SU-DHL-6 (cell line): ENCODE data around the gene PAIP2.

Experiments used
- CTCF ChIP-seq: fragments of 200-600 bp; sonication (generic); IDR thresholded peaks from one replicate; pipeline ENCODE4 v1.5.1; 2017; ENCODE audit warnings: antibody characterized with exemption, mild to moderate bottlenecking, low read length, moderate library complexity; ENCODE audit not compliant: insufficient read depth, poor library complexity, severe bottlenecking
- EZH2phosphoT487 ChIP-seq: fragments of 200-600 bp; sonication (generic), shearing (Covaris generic); conservative IDR thresholded peaks from 2 replicates; pipeline ENCODE4 v1.6.1; 2018; ENCODE audit warnings: mild to moderate bottlenecking, antibody characterized with exemption, low read length, moderate library complexity, mixed read lengths

- TF ChIP-seq CTCF (no peak), EZH2phosphoT487 (no peak)
These were observed 56.3 kb downstream of the PAIP2 start for GRCh38 chr5:139397921-139398320.
